ENCODE data around the gene RGL2.
A peak's percentile ranks its signal among the peaks of the same experiment; 100 is the strongest.
"Not testable (repeated sequence)": the region's sequence is repeated elsewhere in the genome, so short reads cannot be mapped to it uniquely, and the experiment has no call there.

RGL2 gene

GRCh38 chr6:33294086-33294823 lies 4.5 kb downstream of the RGL2 start:
- DNase-seq (ENCODE audit: low read depth in 2 of 2): no peak

- DNase-seq (ENCODE audit: low read depth in 2 of 2): no peak
These were observed 5.6 kb downstream of the RGL2 start for GRCh38 chr6:33292996-33293682.

GRCh38 chr6:33290459-33290858 lies 8.3 kb downstream of the RGL2 start:
- DNase-seq (ENCODE audit: low read depth in 2 of 2): no peak

- no peak for DNase-seq (ENCODE audit: low read depth in 2 of 2)
These were observed 8.9 kb downstream of the RGL2 start for GRCh38 chr6:33289784-33290315.

- DNase-seq (ENCODE audit: low read depth in 2 of 2): peak in 1 of 2 donors; percentile 60
These were observed 9.6 kb downstream of the RGL2 start, which contains the start of the genes PFDN6 and WDR46 for GRCh38 chr6:33288921-33289783. Gene PFDN6, plus strand, starts transcription at chr6:33289601. Its CDS starts 256 bp downstream, at chr6:33289857. Gene WDR46, minus strand, starts transcription at chr6:33289239. Its CDS starts 69 bp downstream, at chr6:33289170.

- no peak for DNase-seq (ENCODE audit: low read depth in 2 of 2)
These were observed 10.4 kb downstream of the RGL2 start for GRCh38 chr6:33288141-33288920.

- DNase-seq (ENCODE audit: low read depth in 2 of 2): no peak
These were observed 11.5 kb downstream of the RGL2 start for GRCh38 chr6:33286946-33287914.

GRCh38 chr6:33285214-33285613 lies 13.5 kb downstream of the RGL2 start:
- not testable (repeated sequence) for DNase-seq (ENCODE audit: low read depth in 2 of 2)

GRCh38 chr6:33280539-33280938 lies 18.2 kb downstream of the RGL2 start:
- DNase-seq (ENCODE audit: low read depth in 2 of 2): no peak

- no peak for DNase-seq (ENCODE audit: low read depth in 2 of 2)
These were observed 18.7 kb downstream of the RGL2 start for GRCh38 chr6:33279971-33280511.

- DNase-seq (ENCODE audit: low read depth in 2 of 2): no peak
These were observed 19.5 kb downstream of the RGL2 start for GRCh38 chr6:33279257-33279695.

- DNase-seq (ENCODE audit: low read depth in 2 of 2): no peak
These were observed 19.9 kb downstream of the RGL2 start for GRCh38 chr6:33278810-33279209.

GRCh38 chr6:33278392-33278741 lies 20.4 kb downstream of the RGL2 start:
- no peak for DNase-seq (ENCODE audit: low read depth in 2 of 2)

- no peak for DNase-seq (ENCODE audit: low read depth in 2 of 2)
These were observed 20.9 kb downstream of the RGL2 start for GRCh38 chr6:33277663-33278391.

GRCh38 chr6:33276864-33277662 lies 21.7 kb downstream of the RGL2 start, which contains the start of gene B3GALT4:
Gene B3GALT4, plus strand, starts transcription at chr6:33277123. Its CDS starts 297 bp downstream, at chr6:33277420.
- DNase-seq (ENCODE audit: low read depth in 2 of 2): peak in 1 of 2 donors; percentile 46

- no peak for DNase-seq (ENCODE audit: low read depth in 2 of 2)
These were observed 22.2 kb downstream of the RGL2 start for GRCh38 chr6:33276581-33276863.

GRCh38 chr6:33275795-33276580 lies 22.8 kb downstream of the RGL2 start:
- DNase-seq (ENCODE audit: low read depth in 2 of 2): not testable (repeated sequence)

All from stimulated activated CD8-positive, alpha-beta memory T cell treated with anti-CD3 and anti-CD28 coated beads, Interleukin-7, amount 100 ng/mL, for 1 hour (primary cell).